Hematopoietic multipotent progenitor cell treated with erythropoietin and hydrocortisone succinate and interleukin-3 and kit ligand, for 15 days (in vitro differentiated cells): ENCODE results near the gene FOXP1.

ENCODE experiments used
- DNase-seq: peaks from one replicate; pipeline ENCODE4 v3.0.0-alpha.2; 2015; ENCODE audit warnings: low spot score

The FOXP1 gene

GRCh38 chr3:71484452-71484851 lies 99.1 kb downstream of the FOXP1 start:
- no peak for DNase-seq

GRCh38 chr3:71484047-71484446 lies 99.5 kb downstream of the FOXP1 start:
- DNase-seq, result no peak

GRCh38 chr3:71482771-71483170 lies 100.8 kb downstream of the FOXP1 start:
- no peak for DNase-seq

- DNase-seq, result no peak
Observed at GRCh38 chr3:71478568-71478967, 105.0 kb downstream of the FOXP1 start.

GRCh38 chr3:71476950-71477349 lies 106.6 kb downstream of the FOXP1 start:
- no peak for DNase-seq

- no peak for DNase-seq
Observed at GRCh38 chr3:71469138-71469435, 114.4 kb downstream of the FOXP1 start.

- no peak for DNase-seq
Observed at GRCh38 chr3:71468311-71469137, 115.0 kb downstream of the FOXP1 start.

- DNase-seq, result no peak
Observed at GRCh38 chr3:71466483-71466882, 117.0 kb downstream of the FOXP1 start.

GRCh38 chr3:71465371-71466036 lies 118.0 kb downstream of the FOXP1 start:
- no peak for DNase-seq

- DNase-seq, result no peak
Observed at GRCh38 chr3:71464613-71465012, 118.9 kb downstream of the FOXP1 start.

GRCh38 chr3:71463617-71464016 lies 119.9 kb downstream of the FOXP1 start:
- no peak for DNase-seq

GRCh38 chr3:71462586-71462985 lies 120.9 kb downstream of the FOXP1 start:
- DNase-seq, result no peak

- DNase-seq, result no peak
Observed at GRCh38 chr3:71461749-71462483, 121.6 kb downstream of the FOXP1 start.

- no peak for DNase-seq
Observed at GRCh38 chr3:71461114-71461513, 122.4 kb downstream of the FOXP1 start.

- no peak for DNase-seq
Observed at GRCh38 chr3:71458895-71459294, 124.6 kb downstream of the FOXP1 start.

- no peak for DNase-seq
Observed at GRCh38 chr3:71456826-71457225, 126.7 kb downstream of the FOXP1 start.

- no peak for DNase-seq
Observed at GRCh38 chr3:71456156-71456555, 127.4 kb downstream of the FOXP1 start.

GRCh38 chr3:71454512-71455403 lies 128.8 kb downstream of the FOXP1 start:
- DNase-seq, result no peak

- DNase-seq, result no peak
Observed at GRCh38 chr3:71453822-71454511, 129.6 kb downstream of the FOXP1 start.

GRCh38 chr3:71453319-71453718 lies 130.2 kb downstream of the FOXP1 start:
- no peak for DNase-seq

- no peak for DNase-seq
Observed at GRCh38 chr3:71451812-71452211, 131.7 kb downstream of the FOXP1 start.
